GM21423 (cell line): ENCODE data around the gene EML6.

Source experiments
- ATAC-seq: cut with Tn5 transposase; IDR thresholded peaks from one replicate; pipeline ENCODE4 v1.9.1; 2021; ENCODE audit warnings: mild to moderate bottlenecking, moderate library complexity; ENCODE audit not compliant: unreplicated experiment

EML6 gene

DNA sequence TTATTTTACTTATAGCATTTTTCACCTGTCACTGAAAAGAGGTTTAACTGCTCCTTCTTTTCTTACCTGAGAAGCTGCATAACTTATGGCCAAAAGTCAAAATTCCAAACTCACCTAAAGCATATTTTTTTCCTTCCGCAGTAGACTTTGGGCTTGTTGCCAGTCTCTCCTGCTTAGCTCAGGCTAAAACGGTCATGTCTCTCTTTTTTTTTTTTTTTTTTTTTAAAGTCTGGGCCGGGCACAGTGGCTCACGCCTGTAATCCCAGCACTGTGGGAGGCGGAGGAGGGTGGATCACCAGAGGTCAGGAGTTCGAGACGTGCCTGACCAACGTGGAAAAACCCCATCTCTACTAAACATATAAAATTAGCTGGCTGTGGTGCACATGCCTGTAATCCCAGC is 213.3 kb downstream of the EML6 start:
- no peak for ATAC-seq

- ATAC-seq = no peak
Measured at GRCh38 chr2:54939446-54940118, 216.1 kb downstream of the EML6 start.

DNA sequence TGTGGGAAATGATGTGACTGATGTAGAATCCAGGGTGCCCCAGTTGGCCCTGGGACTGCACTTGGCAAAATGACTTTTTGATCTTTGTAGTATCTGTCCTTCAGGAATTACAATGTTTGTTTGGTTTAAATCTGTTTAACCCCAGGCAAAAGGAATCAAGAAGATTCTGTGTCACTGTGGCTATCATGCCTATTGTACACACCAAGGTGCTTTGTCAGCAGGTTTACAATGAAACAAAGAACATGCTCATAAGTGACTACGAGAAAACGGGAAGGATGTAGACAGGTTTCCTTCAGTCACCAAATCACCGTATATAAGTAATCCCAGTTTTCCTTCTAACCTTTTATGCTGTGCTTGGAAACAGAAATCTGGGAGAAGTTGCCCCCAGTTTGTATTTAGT is 217.3 kb downstream of the EML6 start:
- ATAC-seq = no peak

DNA sequence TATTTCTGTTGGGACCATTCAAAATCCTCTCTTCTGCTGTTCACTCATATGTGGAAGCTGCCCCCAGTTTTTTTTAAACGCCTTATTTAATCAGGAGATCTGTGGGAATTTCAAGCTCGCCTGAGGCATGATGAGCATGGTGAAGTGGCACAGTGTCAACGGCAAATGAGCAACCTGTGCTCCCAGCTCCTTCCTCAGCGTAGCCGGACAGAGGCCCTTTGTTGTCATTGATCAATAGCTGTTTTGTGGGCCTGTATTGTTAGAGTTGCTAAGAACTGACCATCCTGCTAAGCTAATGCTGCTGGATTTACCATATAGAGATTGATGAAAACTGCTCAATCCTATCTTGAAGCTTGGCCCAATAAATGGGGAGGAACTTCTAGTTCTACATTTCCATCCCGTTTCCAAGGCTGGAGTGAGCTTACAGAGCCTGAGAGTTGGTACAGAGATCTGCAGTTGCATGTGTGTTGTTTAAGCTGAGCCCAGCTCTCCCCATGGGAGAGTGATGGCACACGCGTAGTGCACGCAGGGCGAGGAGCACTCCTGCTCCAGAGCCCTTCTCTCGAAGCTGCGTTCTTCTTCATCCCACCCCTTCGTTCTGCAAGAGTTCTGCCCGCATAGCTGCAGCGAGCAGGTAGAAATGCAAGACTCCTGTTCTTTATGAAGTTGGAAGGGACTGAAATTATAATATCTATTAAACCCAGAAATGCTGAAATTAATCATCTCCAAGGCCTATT is 218.0 kb downstream of the EML6 start:
- ATAC-seq = no peak

- no peak for ATAC-seq
Measured at GRCh38 chr2:54942373-54942772, 218.9 kb downstream of the EML6 start.

GRCh38 chr2:54944724-54945326 is 221.4 kb downstream of the EML6 start:
- ATAC-seq = no peak

GRCh38 chr2:54945391-54946219 is 222.1 kb downstream of the EML6 start:
- no peak for ATAC-seq

- no peak for ATAC-seq
Measured at GRCh38 chr2:54946220-54946805, 222.9 kb downstream of the EML6 start.

- ATAC-seq = no peak
Measured at GRCh38 chr2:54947136-54947535, 223.7 kb downstream of the EML6 start.

DNA sequence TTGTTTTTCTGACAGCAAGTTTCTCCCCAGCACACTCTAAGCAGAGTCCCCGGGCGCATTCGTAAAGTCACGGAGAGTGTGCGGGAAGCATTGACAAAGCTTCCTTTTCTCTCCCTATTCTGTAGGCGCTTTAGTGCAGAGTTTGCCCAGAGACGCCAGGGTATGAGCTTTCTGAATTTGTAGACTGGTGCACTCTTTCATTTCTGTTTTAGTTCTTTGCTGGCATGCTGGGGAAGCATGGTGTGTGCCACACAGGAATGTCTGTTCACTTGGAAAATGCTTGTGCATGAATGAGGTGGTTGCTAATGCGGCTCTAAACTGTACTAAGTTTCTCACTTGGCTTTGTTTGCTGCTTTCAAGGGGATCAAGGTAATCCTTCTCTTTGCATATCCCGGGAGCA is 224.2 kb downstream of the EML6 start:
- no peak for ATAC-seq

DNA sequence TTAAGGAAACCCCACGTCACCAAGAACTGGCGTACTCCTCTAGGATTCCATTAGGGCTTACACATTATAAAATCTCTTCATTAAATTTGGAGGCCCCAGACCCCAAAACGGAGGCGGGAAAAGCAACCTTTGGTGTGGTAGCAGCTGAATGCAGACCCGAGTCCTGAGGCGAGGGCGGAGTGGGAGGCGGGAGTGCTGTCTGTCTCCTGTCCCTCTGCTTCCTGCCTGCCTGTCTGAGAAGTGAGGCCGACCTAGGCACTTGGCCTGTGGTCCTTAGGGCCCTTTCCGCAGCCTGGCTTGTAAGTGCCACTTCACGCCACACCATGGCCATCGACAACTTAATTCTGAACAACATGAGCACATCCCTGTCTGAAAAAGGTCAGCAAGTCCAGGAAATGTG is 224.7 kb downstream of the EML6 start:
- ATAC-seq = no peak

DNA sequence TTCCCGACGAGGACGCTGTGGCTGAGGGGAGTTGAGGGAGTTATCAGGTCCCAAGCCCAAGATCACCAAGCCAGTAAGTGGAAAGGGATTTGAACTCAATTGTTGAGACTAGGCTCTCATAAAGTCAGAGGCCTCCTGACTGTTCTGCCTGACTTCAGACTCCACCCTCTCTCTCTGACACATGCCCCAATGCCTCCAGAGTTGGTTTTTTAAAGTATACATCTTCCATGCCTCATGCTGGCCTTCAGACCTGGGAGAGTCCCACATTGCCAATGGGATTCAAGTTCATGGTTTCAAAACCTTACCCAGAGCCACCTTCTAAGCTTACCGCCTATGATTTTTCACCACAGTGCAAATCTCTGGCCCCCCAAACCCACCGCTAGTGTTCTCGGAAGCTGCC is 226.0 kb downstream of the EML6 start:
- no peak for ATAC-seq

DNA sequence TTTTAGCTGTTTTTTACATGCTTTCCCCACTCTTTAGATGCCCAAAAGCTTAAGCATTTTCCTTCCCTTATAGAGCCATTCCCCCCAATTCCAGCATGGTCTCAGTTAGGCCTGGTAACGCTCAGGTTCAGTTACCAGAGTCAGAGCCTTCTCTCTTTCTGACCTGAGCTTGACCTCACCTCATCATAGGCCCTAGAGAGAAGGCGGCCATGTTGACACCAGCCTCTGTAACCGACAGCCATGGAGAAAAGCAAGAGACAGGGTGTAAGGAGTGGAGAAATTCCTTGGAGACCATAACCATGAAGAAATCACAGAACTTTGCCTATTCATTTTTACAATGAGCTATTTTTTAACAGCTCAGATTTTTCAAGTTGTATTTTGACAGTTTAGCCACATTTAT is 227.3 kb downstream of the EML6 start:
- ATAC-seq = no peak

GRCh38 chr2:54952425-54952824 is 229.0 kb downstream of the EML6 start:
- no peak for ATAC-seq

- ATAC-seq = no peak
Measured at GRCh38 chr2:54952978-54953456, 229.6 kb downstream of the EML6 start.

GRCh38 chr2:54954158-54954557 is 230.7 kb downstream of the EML6 start:
- ATAC-seq = no peak

DNA sequence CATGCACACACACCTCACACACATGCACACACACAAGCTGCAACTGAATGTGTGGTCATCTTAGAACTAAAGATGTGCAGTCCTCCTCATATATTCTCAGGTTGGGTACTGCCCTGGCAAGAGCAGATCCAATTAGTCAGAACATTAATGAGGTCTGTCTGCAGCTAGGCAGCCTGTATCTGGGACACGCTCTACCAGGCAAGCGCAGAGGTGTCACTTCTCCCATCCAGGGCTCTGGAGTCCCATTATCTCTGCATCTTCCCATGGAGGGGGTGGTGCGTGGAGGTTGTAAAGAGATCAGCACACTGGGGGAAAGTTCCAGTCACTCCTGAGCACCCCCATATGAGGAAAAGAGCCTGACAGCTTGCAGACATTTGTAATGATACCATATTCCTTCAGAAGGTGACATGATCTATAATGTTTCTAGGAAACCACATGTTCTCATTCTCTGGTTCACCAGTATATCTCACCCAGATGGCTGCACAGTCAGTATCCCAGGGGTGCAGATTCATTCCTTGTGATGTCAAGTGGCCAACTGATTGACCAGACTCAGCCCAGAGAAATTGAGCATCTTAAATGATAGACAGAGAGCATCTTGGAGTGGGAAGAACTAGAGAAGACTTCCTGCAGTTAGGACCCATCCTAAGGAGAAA is 231.4 kb downstream of the EML6 start:
- no peak for ATAC-seq

DNA sequence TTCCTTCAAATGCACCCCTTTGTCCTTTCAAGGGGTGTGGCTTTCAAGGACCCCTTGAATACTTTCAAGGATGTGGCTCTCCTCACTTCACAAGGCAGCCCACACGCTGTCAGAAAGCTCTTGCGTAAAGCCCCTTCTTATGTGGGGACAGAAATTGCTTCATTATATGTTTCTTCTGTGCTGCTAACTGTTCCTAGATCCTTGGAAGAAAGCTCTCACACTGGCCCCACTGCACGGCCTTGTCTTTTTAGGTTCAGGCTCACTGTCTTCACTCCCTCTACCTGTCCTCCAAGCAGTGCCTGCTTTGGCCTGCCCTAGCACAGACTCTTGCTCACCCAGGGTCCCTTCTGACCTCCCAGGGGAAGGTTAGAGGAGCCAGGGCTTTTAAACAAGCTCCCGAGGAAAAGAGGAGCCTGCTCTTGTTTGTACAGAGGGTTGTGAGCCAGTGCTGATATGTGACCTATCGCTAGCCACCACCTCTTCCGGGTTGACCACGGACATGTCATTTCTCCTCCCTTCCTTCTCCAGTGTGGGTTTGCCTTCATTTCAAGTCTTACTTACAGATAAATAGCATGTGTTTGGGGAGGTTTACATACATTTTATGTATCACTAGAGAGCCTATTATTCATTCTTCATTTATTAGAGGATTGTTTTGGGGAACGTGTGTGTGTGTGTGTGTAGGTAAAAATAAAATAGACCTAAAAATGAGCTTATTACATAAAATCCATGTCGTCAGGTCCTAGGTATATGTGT is 232.1 kb downstream of the EML6 start:
- no peak for ATAC-seq

DNA sequence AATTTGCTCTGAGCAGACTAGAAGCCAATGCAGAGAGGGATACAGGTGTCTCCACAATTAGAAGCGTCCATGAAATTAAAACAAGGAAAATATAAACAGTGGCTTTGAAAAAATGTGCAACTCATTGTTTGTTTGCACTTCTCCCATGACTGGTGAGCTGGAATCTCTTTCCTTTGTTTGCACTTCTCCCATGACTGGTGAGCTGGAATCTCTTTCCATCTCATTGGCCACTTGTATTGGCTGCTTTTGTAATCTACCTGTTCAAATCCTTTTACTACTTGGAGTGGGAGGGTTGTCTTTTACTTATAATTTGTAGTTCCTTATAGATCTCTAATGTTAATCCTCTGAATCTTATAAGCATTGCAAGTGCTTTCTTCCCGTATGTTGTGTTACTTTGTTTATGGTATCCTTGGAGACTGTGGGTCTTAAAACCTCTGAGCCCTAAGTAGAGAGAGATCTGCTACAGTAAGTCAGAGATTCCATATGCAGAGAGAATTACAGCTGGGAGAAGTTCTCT is 232.7 kb downstream of the EML6 start:
- ATAC-seq = no peak
